ENCODE data around the gene MYADM.

MYADM gene

GRCh38 chr19:53883741-53884140, 16.1 kb downstream of the MYADM start:
- POLR2A ChIA-PET, result interaction anchor here (1.1 kb wide), 1 partner anchor 16 kb away, joined by 3 read pairs; the partner anchor contains the start of gene MYADM
- peaks cover 7% of the 10 kb centered on the region; the same call in 1 of the 2 replicates for H3K4me1 ChIP-seq (ENCODE audit: control insufficient read depth, insufficient read depth, low read length)
- H3K4me3 ChIP-seq (ENCODE audit: low read depth, low read length), result no peak overlapping the region
- CTCF ChIA-PET, result interaction anchor here (0.6 to 1.7 kb wide), 4 partner anchors 29 to 148 kb away, joined by 3 to 4 read pairs (median 4); no protein-coding TSS in a partner anchor
- TF ChIP-seq ZNF394 (tag by site-specific recombination; IDR thresholded peaks at IDR 0.05; ENCODE audit: borderline replicate concordance) (no peak), ZFP41 (tag by site-specific recombination; IDR thresholded peaks at IDR 0.05; ENCODE audit: borderline replicate concordance) (no peak), ZBTB48 (tag by site-specific recombination; IDR thresholded peaks at IDR 0.05) (no peak), ZNF433 (tag by site-specific recombination; IDR thresholded peaks at IDR 0.05; ENCODE audit: low read depth) (no peak), ZBTB17 (tag by site-specific recombination; IDR thresholded peaks at IDR 0.05) (peak; percentile 76)
- no peak overlapping the region for H3K27ac ChIP-seq (ENCODE audit: extremely low read depth, low read depth, low read length)
- H3K9me3 ChIP-seq (ENCODE audit: control insufficient read depth, insufficient read depth, low read depth, low read length), result no peaks in the 10 kb centered on the region
- no peaks in the 10 kb centered on the region for H3K36me3 ChIP-seq (ENCODE audit: control insufficient read depth in 2 of 2, insufficient read depth in 1 of 2, low read length in 2 of 2)

- H3K4me1 ChIP-seq (ENCODE audit: control insufficient read depth, insufficient read depth, low read length), result peaks cover 5% of the 10 kb centered on the region
- no peaks in the 10 kb centered on the region for H3K9me3 ChIP-seq (ENCODE audit: control insufficient read depth, insufficient read depth, low read depth, low read length)
- CTCF ChIA-PET, result interaction anchor here (1.0 to 1.7 kb wide), 2 partner anchors 30 to 147 kb away, joined by 4 read pairs; no protein-coding TSS in a partner anchor
- no peak overlapping the region for H3K4me3 ChIP-seq (ENCODE audit: low read depth, low read length)
- no peak for TF ChIP-seq ZNF19 (tag by site-specific recombination; IDR thresholded peaks at IDR 0.05; ENCODE audit: low read depth)
- no peak for TF ChIP-seq ZNF2 (tag by site-specific recombination; IDR thresholded peaks at IDR 0.05)
- TF ChIP-seq ZSCAN18 (tag by site-specific recombination; IDR thresholded peaks at IDR 0.05), result no peak
- TF ChIP-seq ZEB2 (tag by site-specific recombination; IDR thresholded peaks at IDR 0.05), result no peak
- no peak for TF ChIP-seq ZNF202 (tag by site-specific recombination; IDR thresholded peaks at IDR 0.05; ENCODE audit: borderline replicate concordance)
- no peak for TF ChIP-seq ZNF530 (tag by site-specific recombination; IDR thresholded peaks at IDR 0.05; ENCODE audit: low read depth)
- TF ChIP-seq GLIS1 (tag by site-specific recombination; IDR thresholded peaks at IDR 0.05), result no peak
- TF ChIP-seq PBX3 (CRISPR knock-in tag; IDR thresholded peaks at IDR 0.05), result no peak
- no peak for TF ChIP-seq GFI1B (tag by site-specific recombination; IDR thresholded peaks at IDR 0.05)
- no peak for TF ChIP-seq OSR2 (tag by site-specific recombination; IDR thresholded peaks at IDR 0.05)
- TF ChIP-seq ZNF580 (tag by site-specific recombination; IDR thresholded peaks at IDR 0.05), result no peak
- no peak for TF ChIP-seq ZNF571 (tag by site-specific recombination; IDR thresholded peaks at IDR 0.05)
- TF ChIP-seq GLIS2 (tag by site-specific recombination; IDR thresholded peaks at IDR 0.05), result no peak
- no peak for TF ChIP-seq ZNF146 (tag by site-specific recombination; IDR thresholded peaks at IDR 0.05)
- TF ChIP-seq ZNF654 (tag by site-specific recombination; IDR thresholded peaks at IDR 0.05; ENCODE audit: low read depth), result no peak
- no peak for TF ChIP-seq ZNF621 (tag by site-specific recombination; IDR thresholded peaks at IDR 0.05)
- POLR2A ChIA-PET, result interaction anchor here (1.3 kb wide), 1 partner anchor 17 kb away, joined by 4 read pairs; the partner anchor contains the start of gene MYADM
- H3K27ac ChIP-seq (ENCODE audit: extremely low read depth, low read depth, low read length), result no peak overlapping the region
- H3K36me3 ChIP-seq (ENCODE audit: control insufficient read depth in 2 of 2, insufficient read depth in 1 of 2, low read length in 2 of 2), result no peaks in the 10 kb centered on the region
These were observed 16.6 kb downstream of the MYADM start for GRCh38 chr19:53884256-53884655.
